GM23338 (cell line): Measurements from ENCODE around the gene BRSK1. TPM values are rescaled to one million over a fixed set of nuclear protein-coding genes. Genes with fewer than 3 reads are reported as not detected.

Experiments
- ATAC-seq: fragments of 200-7000 bp; cut with Tn5 transposase; 3 replicates; pipeline ENCODE4 v1.9.1; 2020
- DNase-seq: peaks from one replicate; pipeline ENCODE4 v3.0.0-alpha.2; 2015; ENCODE audit warnings: low spot score
- H2AFZ ChIP-seq: fragments of 200-600 bp; sonication (generic); 2 replicates; pipeline ENCODE4 v1.8.0; 2016; ENCODE audit warnings: antibody characterized with exemption, mild to moderate bottlenecking, moderate library complexity
- H3F3A ChIP-seq: fragments of 200-600 bp; sonication (generic); replicated peaks from 2 replicates; pipeline ENCODE4 v1.8.0; 2017; ENCODE audit warnings: antibody characterized with exemption, mixed run types, low read depth
- H3K27ac ChIP-seq: fragments of 200-600 bp; sonication (generic); 2 replicates; pipeline ENCODE4 v1.6.1; 2016; ENCODE audit warnings: low read depth
- H3K27me3 ChIP-seq: fragments of 200-600 bp; sonication (generic); 2 replicates; pipeline ENCODE4 v1.8.0; 2016; ENCODE audit warnings: mild to moderate bottlenecking, mixed run types, moderate library complexity; ENCODE audit not compliant: insufficient read depth
- H3K36me3 ChIP-seq: fragments of 200-600 bp; sonication (generic); 2 replicates; pipeline ENCODE4 v1.8.0; 2016; ENCODE audit warnings: mild to moderate bottlenecking; ENCODE audit not compliant: insufficient read depth
- H3K4me1 ChIP-seq: fragments of 200-600 bp; sonication (generic); 2 replicates; pipeline ENCODE4 v1.8.0; 2016; ENCODE audit warnings: mild to moderate bottlenecking, moderate library complexity; ENCODE audit not compliant: insufficient read depth
- H3K4me2 ChIP-seq: fragments of 200-600 bp; sonication (generic); 2 replicates; pipeline ENCODE4 v1.7.1; 2017; ENCODE audit warnings: mixed run types
- H3K4me3 ChIP-seq: fragments of 200-600 bp; sonication (generic); 2 replicates; pipeline ENCODE4 v1.6.1; 2016; ENCODE audit warnings: mixed run types
- H3K79me2 ChIP-seq: fragments of 200-600 bp; sonication (generic); replicated peaks from 2 replicates; pipeline ENCODE4 v1.8.0; 2017; ENCODE audit warnings: mild to moderate bottlenecking; ENCODE audit not compliant: insufficient read depth
- H3K9me2 ChIP-seq: fragments of 200-600 bp; sonication (generic); 2 replicates; pipeline ENCODE4 v1.8.0; 2017; ENCODE audit not compliant: insufficient read depth
- H4K20me1 ChIP-seq: fragments of 200-600 bp; sonication (generic); replicated peaks from 2 replicates; pipeline ENCODE4 v1.8.0; 2017; ENCODE audit warnings: mild to moderate bottlenecking; ENCODE audit not compliant: insufficient read depth
- H3K27ac Mint-ChIP-seq: 2 replicates; pipeline ENCODE4 v1.8.0; 2020; ENCODE audit warnings: inconsistent platforms, mild to moderate bottlenecking, moderate library complexity, mixed read lengths
- H3K27me3 Mint-ChIP-seq: 3 replicates; pipeline ENCODE4 v1.8.0; 2022; ENCODE audit warnings: low read depth, mild to moderate bottlenecking, moderate library complexity, mixed read lengths, inconsistent platforms; ENCODE audit not compliant: insufficient read depth, poor library complexity
- H3K36me3 Mint-ChIP-seq: 3 replicates; pipeline ENCODE4 v1.8.0; 2021; ENCODE audit warnings: low read depth, mild to moderate bottlenecking, inconsistent platforms, moderate library complexity, mixed read lengths
- H3K4me1 Mint-ChIP-seq: 3 replicates; pipeline ENCODE4 v1.8.0; 2020; ENCODE audit warnings: mild to moderate bottlenecking, inconsistent platforms, mixed read lengths
- H3K4me3 Mint-ChIP-seq: 3 replicates; pipeline ENCODE4 v1.8.0; 2021; ENCODE audit warnings: moderate library complexity, mild to moderate bottlenecking, inconsistent platforms, mixed read lengths
- H3K9me3 Mint-ChIP-seq: 3 replicates; pipeline ENCODE4 v1.8.0; 2020; ENCODE audit warnings: moderate library complexity, mild to moderate bottlenecking, inconsistent platforms, mixed read lengths
- CREB1 ChIP-seq: fragments of 250-450 bp; sonication (Bioruptor Pico); IDR thresholded peaks from 2 replicates; pipeline ENCODE4 v1.5.0; 2020; ENCODE audit warnings: low read depth, mild to moderate bottlenecking, moderate library complexity
- CTCF ChIP-seq, 2 experiments: fragments of 200-600 bp in 1 of 2; sonication (generic) in 1 of 2; conservative IDR thresholded peaks; 2 replicates each; pipeline versions ENCODE4 v1.5.1 to v1.6.1; 2016 to 2017; ENCODE audit warnings: antibody characterized with exemption in 2 of 2, low read depth in 2 of 2, mild to moderate bottlenecking in 2 of 2, moderate library complexity in 1 of 2
- EZH2phosphoT487 ChIP-seq: fragments of 200-600 bp; sonication (generic); IDR thresholded peaks from one replicate; pipeline ENCODE4 v1.8.1; 2018; ENCODE audit warnings: antibody characterized with exemption; ENCODE audit not compliant: unreplicated experiment
- JUNB ChIP-seq: IDR thresholded peaks from one replicate; pipeline ENCODE4 v1.6.1; 2016; ENCODE audit warnings: antibody characterized with exemption; ENCODE audit not compliant: unreplicated experiment
- NANOG ChIP-seq: IDR thresholded peaks from 2 replicates; pipeline ENCODE4 v1.6.1; 2016; ENCODE audit warnings: antibody characterized with exemption, borderline replicate concordance
- REST ChIP-seq: IDR thresholded peaks from one replicate; pipeline ENCODE4 v1.6.1; 2018; ENCODE audit warnings: antibody characterized with exemption; ENCODE audit not compliant: unreplicated experiment
- STAT1 ChIP-seq: IDR thresholded peaks from one replicate; pipeline ENCODE4 v1.6.1; 2016; ENCODE audit warnings: antibody characterized with exemption; ENCODE audit not compliant: unreplicated experiment
- ZNF114 ChIP-seq: fragments of 250-450 bp; sonication (Bioruptor Pico); IDR thresholded peaks from 2 replicates; pipeline ENCODE4 v1.5.0; 2020; ENCODE audit warnings: mild to moderate bottlenecking, moderate library complexity
- polyA plus RNA-seq: library from polyadenylated mRNA; unstranded; fragments of >200 nt; fragmentation: Nextera tagmentation; extraction: Ambion mirVana; gene quantifications from 2 replicates; pipeline ENCODE4 v1.2.1, GENCODE V29; 2016
- total RNA-seq: library from RNA; depleted of rRNA; stranded (reverse); fragments of >200 nt; shearing (Covaris generic); gene quantifications from 2 replicates; pipeline ENCODE4 v1.2.3, GENCODE V29; 2014
- TF ChIP-seq, protein P1 (sequence below): IDR thresholded peaks from 2 replicates; pipeline ENCODE4 v1.6.1; 2016; ENCODE audit warnings: antibody characterized with exemption

The BRSK1 gene
- total and polyA plus RNA-seq, 2 experiments from 2014 or later, result 2.3 to 17.2 TPM

DNA sequence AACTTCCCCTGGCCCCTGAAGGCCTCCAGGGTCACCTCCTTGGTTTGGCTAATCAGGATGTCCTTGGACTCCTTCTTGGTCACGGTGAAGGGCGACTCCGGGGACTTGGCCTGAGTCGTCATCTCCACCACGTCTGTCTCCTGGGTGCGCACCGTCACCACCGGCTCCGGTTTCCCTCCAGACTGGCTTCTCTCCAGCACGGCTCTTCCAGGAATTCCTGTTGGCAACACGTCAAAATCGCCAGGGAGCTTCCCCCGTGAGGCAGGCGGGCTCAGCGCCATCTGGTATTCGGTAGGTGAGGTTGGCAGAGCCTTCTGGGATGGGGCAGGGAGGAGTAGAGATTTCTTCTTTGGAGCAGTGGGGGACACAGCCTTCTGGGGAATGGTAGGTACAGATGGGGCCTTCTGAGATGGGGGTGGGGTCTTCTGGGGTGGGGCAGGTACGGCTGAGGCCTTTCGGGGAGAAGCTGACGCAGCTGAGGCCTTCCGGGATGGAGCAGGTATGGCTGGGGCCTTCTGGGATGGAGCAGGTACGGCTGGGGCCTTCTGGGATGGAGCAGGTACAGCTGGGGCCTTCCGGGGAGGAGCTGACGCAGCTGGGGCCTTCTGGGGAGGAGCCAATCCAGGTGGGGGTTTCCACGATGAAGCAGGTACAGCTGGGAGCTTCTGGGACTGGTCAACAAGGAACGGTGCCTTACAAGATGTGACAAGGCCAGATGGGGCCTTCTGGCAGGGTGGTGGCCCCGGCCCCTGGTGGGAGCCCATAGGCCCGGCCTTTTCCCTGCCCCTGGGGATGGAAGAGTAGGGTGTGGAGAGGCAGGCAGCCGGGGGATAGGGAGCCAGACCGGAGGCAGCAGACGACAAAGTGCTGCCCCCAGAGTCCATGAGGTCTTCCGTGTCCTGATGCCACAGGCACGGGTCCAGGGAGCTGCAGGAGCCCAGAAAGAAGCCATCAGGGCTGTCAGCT, 75.4 kb downstream of the BRSK1 start:
- no peak for ATAC-seq

GRCh38 chr19:55360902-55361301, 77.1 kb downstream of the BRSK1 start:
- Histone ChIP-seq H3K9me2 (no peaks in the 10 kb centered on the region), H3F3A (peaks cover under 1% of the 10 kb centered on the region; the same call in 1 of the 2 replicates), H3K27ac (no peak overlapping the region), H3K79me2 (no peaks in the 10 kb centered on the region), H3K4me3 (no peak overlapping the region), H3K36me3 (no peaks in the 10 kb centered on the region), H3K4me1 (no peaks in the 10 kb centered on the region), H3K4me2 (no peak overlapping the region), H3K27me3 (peaks cover 24% of the 10 kb centered on the region), H4K20me1 (no peaks in the 10 kb centered on the region), H2AFZ (no peak overlapping the region)
- Mint-ChIP-seq H3K9me3 (no peaks in the 10 kb centered on the region), H3K4me1 (peaks cover 9% of the 10 kb centered on the region; the same call in 2 of the 3 replicates), H3K27me3 (peaks cover 32% of the 10 kb centered on the region), H3K4me3 (no peak overlapping the region), H3K36me3 (no peaks in the 10 kb centered on the region), H3K27ac (no peak overlapping the region)
- DNase-seq (no peak), ATAC-seq (no peak)
- no peak for TF ChIP-seq EZH2phosphoT487
- TF ChIP-seq, protein P1, sequence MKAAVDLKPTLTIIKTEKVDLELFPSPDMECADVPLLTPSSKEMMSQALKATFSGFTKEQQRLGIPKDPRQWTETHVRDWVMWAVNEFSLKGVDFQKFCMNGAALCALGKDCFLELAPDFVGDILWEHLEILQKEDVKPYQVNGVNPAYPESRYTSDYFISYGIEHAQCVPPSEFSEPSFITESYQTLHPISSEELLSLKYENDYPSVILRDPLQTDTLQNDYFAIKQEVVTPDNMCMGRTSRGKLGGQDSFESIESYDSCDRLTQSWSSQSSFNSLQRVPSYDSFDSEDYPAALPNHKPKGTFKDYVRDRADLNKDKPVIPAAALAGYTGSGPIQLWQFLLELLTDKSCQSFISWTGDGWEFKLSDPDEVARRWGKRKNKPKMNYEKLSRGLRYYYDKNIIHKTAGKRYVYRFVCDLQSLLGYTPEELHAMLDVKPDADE, result no peak
- no peak for TF ChIP-seq CREB1 (CRISPR knock-in tag)
- TF ChIP-seq REST, result no peak
- no peak for TF ChIP-seq JUNB
- TF ChIP-seq NANOG, result no peak
- TF ChIP-seq STAT1, result no peak
- no peak for TF ChIP-seq CTCF (conservative IDR thresholded peaks at IDR 0.05; ENCODE audit: low read depth in 2 of 2)

More for the DNA sequence above, 75.4 kb downstream of the BRSK1 start:
- Histone ChIP-seq H3K4me2 (no peak overlapping the region), H3K79me2 (no peaks in the 10 kb centered on the region), H4K20me1 (no peaks in the 10 kb centered on the region), H3K9me2 (no peaks in the 10 kb centered on the region), H3K27ac (no peak overlapping the region), H3K36me3 (no peaks in the 10 kb centered on the region), H3K4me1 (peaks cover 4% of the 10 kb centered on the region; the same call in 1 of the 2 replicates), H3K4me3 (no peak overlapping the region), H3K27me3 (peaks cover 34% of the 10 kb centered on the region), H2AFZ (no peak overlapping the region), H3F3A (peaks cover 8% of the 10 kb centered on the region)
- Mint-ChIP-seq H3K27ac (no peak overlapping the region), H3K9me3 (no peaks in the 10 kb centered on the region), H3K27me3 (peaks cover 41% of the 10 kb centered on the region), H3K4me3 (no peak overlapping the region), H3K36me3 (no peaks in the 10 kb centered on the region), H3K4me1 (peaks cover 7% of the 10 kb centered on the region; the same call in 2 of the 3 replicates)
- no peak for TF ChIP-seq ZNF114 (CRISPR knock-in tag)
- TF ChIP-seq STAT1, result no peak
- TF ChIP-seq NANOG, result no peak
- no peak for DNase-seq
